ENCODE data around the gene PRICKLE4. TPM values are rescaled to one million over a fixed set of nuclear protein-coding genes. Genes with fewer than 3 reads are reported as not detected.
"Not testable (repeated sequence)": the region's sequence is repeated elsewhere in the genome, so short reads cannot be mapped to it uniquely, and the experiment has no call there.

The PRICKLE4 gene
- total RNA-seq, 1 experiment from 2014 or later = 0.12 TPM

GRCh38 chr6:41744236-41744787 is 36.3 kb upstream of the PRICKLE4 start:
- DNase-seq (ENCODE audit: low read depth) = no peak

DNA sequence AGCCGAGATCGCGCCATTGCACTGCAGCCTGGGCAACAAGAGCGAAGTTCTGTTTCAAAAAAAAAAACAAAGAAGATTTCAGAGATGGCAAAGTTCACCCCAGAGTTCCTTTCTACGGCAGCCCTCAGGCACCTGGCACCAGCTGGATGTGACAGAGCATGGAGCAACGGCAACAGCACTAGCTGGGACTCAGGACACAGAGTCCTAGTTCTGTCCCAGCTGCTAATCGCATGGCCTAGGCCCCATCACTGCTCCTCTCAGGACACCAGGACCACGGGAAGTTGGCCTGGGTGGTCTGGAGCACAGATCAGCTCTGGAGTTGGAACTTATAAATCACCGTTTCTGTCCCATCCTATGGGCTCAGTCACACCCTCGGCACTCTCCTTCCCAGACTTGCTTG is 34.5 kb upstream of the PRICKLE4 start:
- no peak for DNase-seq (ENCODE audit: low read depth)

DNA sequence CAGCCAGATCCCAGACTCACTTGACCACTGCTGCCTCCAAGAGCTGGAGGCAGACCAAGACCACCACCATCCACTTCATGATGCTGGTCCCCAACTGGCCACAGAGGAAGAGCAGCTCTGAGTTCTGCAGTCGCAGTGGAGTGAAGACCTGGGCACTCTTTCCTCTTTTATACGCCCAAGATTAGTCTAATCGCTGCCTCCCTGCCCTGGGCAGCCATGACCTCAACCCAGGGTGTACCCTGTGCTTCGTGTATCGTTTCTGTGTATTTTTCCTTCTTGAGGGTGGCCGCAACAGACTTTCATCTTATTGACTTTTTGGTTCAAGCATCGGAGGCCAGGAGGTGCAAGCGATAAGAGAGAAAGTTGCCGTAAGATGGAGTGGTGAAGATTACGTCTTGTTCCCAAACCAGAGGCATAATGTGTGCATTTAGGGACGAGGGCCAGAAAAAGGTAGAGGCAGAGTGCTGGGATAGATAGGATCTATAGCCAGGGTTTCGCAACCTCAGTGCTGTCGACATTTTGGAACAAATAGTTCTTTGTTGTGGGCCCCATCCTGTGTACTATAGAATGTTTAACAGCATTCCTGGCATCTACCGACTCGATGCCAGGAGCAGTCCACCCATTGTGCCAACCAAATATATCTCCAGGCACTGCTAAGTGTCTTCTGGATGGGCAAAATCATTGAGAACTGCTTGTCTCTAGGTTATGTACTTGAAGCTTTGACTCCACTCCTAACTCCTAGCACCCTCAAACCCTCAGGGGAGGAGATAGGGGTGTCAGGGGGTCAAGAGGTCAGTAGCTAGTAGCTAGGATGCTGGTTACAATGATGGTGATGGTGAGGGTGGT is 33.1 kb upstream of the PRICKLE4 start, which contains the start of gene PGC:
Gene PGC (minus strand): TSS at position 142 of the 846 bp plus-strand sequence. CDS start 63 bp downstream, at position 79.
- no peak for DNase-seq (ENCODE audit: low read depth)

- no peak for DNase-seq (ENCODE audit: low read depth)
These were observed 32.5 kb upstream of the PRICKLE4 start for GRCh38 chr6:41748102-41748477.

- DNase-seq (ENCODE audit: low read depth) = no peak
These were observed 32.0 kb upstream of the PRICKLE4 start for GRCh38 chr6:41748542-41748941.

DNA sequence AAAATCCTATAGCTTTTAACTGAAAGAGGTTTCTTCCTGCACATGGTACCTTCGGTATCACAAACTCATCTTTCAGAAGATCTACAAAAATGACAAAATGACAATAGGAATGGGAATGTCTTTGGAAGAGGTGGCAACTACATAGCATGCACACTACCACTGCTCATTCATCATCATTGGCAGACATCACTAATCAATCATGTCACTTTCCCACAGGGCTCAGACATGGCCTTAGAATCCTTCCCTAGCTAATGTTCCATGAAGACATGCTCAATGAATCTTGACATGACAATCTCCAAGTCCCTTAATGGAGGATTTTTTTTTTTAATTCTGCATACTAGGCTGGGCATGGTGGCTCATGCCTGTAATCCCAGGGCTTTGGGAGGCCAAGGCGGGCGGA is 30.2 kb upstream of the PRICKLE4 start:
- no peak for DNase-seq (ENCODE audit: low read depth)

DNA sequence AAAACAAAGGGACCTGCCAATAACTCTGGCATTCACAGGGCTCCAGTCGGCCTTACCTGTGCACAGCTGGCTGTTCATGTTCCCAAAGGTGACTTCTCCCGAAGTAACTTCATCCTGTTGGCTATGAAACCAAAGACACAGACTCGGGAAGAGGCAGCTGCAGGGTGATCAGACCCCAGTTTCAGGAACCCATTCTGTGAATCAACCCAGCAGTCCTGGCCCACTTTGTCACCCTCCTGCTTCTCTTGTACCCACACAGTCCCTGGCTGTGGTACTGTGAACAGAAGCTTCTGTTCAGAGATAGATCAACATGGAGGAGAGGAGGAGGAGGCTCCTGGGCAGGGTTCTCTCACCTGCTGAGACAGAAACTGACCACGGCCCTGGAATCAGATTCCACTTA is 24.7 kb upstream of the PRICKLE4 start:
- no peak for DNase-seq (ENCODE audit: low read depth)

- no peak for DNase-seq (ENCODE audit: low read depth)
These were observed 24.2 kb upstream of the PRICKLE4 start for GRCh38 chr6:41756354-41756753.

GRCh38 chr6:41757271-41757670 is 23.3 kb upstream of the PRICKLE4 start:
- DNase-seq (ENCODE audit: low read depth) = no peak

- DNase-seq (ENCODE audit: low read depth) = no peak
These were observed 22.5 kb upstream of the PRICKLE4 start for GRCh38 chr6:41757931-41758640.

GRCh38 chr6:41758641-41759035 is 21.9 kb upstream of the PRICKLE4 start:
- no peak for DNase-seq (ENCODE audit: low read depth)

DNA sequence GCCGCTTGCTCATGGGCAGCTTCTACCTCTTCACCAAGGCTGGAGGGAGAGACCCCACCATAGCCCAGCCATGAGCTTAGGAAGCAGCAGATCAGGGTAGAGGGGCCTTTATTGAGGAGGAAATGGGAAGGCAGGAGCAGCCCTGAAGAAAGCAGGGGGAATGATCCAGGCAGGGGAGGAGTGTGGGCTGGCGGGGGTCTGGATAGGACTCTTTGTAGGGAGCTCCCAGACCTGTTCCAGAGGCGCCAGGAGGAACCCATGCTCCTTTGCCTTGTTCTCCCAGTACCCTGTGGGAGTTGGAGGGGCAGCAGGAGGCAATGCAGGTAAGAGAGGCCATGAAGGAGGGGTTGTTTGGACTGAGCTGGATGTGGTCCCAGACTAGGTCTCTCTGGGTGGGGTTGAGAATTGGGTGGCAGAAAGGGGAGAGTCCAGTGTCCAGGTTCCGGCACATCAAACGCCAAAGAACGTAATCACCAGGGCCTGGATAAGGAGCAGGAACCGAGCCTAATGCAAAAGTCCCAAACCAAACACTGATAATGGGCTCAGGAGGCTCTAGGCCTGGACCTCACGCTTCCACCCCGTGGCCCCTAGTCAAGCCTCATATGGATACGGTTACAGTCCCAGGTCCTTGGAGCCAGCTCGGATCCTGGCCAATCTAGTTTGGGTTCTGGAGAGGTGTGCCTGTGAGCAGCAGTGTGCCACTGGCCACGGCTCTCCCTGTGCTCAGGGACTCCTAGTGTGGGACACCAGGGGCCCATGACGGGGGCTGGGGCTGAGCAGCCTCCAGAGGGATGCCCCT is 21.3 kb upstream of the PRICKLE4 start:
- DNase-seq (ENCODE audit: low read depth) = no peak

- no peak for DNase-seq (ENCODE audit: low read depth)
These were observed 20.5 kb upstream of the PRICKLE4 start for GRCh38 chr6:41759905-41760579.

DNA sequence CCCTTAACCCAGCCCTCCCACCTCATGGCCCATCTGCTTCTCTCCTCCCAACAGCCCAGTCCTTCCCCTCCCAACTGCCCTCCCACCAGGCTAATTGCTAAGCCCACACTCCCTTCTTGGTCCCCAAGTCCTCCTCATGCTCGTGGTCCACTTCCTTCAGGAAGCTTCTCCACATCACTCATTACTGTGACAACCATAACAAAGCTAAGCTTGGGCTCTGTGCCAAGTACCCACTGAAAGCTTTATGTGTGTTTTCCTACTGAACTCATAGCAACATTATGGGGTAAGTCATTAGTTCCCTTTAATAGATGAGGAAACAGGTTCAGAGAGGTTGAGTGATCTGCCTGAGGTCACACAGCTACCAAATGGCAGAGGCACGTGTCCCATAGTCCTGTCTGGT is 17.1 kb upstream of the PRICKLE4 start:
- peak; percentile 21 for DNase-seq (ENCODE audit: low read depth)

DNA sequence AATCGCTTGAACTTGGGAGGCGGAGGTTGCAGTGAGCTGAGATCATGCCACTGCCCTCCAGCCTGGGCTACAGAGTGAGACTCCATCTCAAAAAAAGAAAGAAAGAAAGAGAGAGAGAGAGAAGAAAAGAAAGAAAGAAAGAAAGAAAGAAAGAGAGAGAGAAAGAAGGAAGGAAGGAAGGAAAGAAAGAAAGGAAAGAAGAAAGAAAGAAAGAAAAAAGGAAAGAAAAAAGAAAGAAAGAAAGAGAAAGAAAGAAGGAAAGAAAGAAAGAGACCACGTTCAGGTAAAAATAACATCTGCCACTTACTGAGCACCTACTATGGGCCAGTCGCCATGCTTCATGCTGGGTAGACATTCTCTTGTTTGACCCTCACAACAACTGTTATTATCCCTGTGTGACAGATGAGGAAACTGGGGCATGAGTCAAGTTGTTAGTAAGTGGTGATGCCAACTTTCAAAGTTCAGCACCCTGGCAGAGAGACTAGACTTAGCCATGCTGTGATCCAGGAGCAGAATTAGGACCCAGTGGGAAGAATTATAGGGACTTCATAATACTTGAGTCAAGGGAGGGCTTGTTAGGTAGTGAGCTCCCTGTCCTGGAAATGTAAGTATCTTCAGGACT is 14.4 kb upstream of the PRICKLE4 start:
- DNase-seq (ENCODE audit: low read depth) = not testable (repeated sequence)

DNA sequence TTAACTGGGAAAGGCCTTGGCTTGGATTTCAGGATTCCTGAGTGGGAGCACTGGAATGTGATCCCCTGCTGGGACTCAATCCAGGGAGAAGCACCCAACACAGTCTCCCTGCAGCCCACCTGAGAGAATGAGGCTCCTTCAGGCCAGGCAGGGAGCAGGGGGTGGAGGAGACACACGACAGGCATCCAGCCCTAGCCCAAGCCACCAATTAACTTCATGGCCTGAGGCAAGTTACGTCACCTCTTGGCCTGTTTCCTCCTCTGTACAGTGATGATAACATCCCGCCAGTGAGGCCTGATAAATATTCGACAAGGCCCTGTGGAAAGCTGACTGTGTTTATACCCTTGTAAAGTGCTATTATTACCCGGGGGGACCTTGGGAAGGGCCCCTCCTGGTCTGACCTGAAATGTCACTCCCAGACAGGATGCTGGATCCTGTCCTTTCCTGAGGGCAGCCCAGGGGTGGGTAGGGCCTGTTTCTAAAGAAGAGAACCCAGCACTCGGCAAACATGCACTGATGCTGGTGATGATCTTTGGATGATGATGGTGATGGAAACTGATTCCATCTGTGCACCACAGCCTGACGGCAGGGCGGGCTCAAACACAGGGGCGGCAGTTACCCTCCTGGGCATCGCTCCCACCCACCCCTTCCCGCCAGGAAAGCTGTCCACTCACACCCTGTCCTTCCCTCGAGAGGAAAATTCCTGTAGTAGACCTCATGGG is 13.3 kb upstream of the PRICKLE4 start:
- DNase-seq (ENCODE audit: low read depth) = peak; percentile 92

- DNase-seq (ENCODE audit: low read depth) = no peak
These were observed 11.9 kb upstream of the PRICKLE4 start for GRCh38 chr6:41768545-41769308.

DNA sequence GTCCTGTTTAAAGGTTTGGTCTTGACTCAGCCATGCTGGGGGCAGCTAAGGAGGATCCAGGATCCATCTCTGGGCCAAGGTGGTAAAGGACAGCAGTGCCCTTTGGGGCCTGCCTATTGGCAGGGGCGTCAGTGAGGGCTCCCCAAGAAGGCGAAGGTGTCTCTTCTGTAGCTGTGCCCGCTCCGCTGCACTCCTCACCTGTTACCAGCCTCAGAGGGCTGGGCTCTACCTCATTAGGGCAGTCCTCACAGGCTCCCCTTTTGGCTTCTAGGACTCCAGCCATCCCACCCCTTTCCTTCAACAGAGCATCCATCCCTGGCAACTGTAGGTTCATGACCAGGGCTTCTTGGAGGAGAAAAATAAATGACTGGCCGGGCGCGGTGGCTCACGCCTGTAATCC is 11.2 kb upstream of the PRICKLE4 start:
- DNase-seq (ENCODE audit: low read depth) = no peak

- DNase-seq (ENCODE audit: low read depth) = no peak
These were observed 10.1 kb upstream of the PRICKLE4 start for GRCh38 chr6:41770381-41771057.
